H1 (cell line): ENCODE data around the gene AKTIP. TPM values are rescaled to one million over a fixed set of nuclear protein-coding genes. Genes with fewer than 3 reads are reported as not detected.

Source experiments
- ATF2 ChIP-seq: IDR thresholded peaks from 2 replicates; pipeline ENCODE4 v1.6.1; 2012; ENCODE audit warnings: low read length, inconsistent platforms
- CEBPB ChIP-seq: IDR thresholded peaks from 2 replicates; pipeline ENCODE4 v1.6.1; 2012; ENCODE audit warnings: low read depth, low read length
- CHD1 ChIP-seq: IDR thresholded peaks from 2 replicates; pipeline ENCODE4 v1.6.1; 2012; ENCODE audit warnings: low read depth, low read length, improper control_type of control experiment
- CHD2 ChIP-seq: IDR thresholded peaks from 2 replicates; pipeline ENCODE4 v1.6.1; 2012; ENCODE audit warnings: low read length, improper control_type of control experiment
- CTCF ChIP-seq, 3 experiments: IDR thresholded peaks; 1 replicate in 2 of 3; 2 replicates in 1 of 3; pipeline versions ENCODE4 v1.5.1 to v1.6.1; 2011; ENCODE audit warnings: low read length in 3 of 3, mild to moderate bottlenecking in 3 of 3, inconsistent platforms in 2 of 3, low read depth in 1 of 3, moderate library complexity in 1 of 3; ENCODE audit not compliant: insufficient read depth in 1 of 3; ENCODE audit errors: control extremely low read depth in 1 of 3
- EGR1 ChIP-seq: IDR thresholded peaks from 2 replicates; pipeline ENCODE4 v1.6.1; 2011; ENCODE audit warnings: low read depth, low read length, borderline replicate concordance
- EP300 ChIP-seq, 2 experiments: IDR thresholded peaks; 1 replicate in 1 of 2; 2 replicates in 1 of 2; pipeline ENCODE4 v1.6.1; 2011 to 2012; ENCODE audit warnings: low read depth in 2 of 2, low read length in 2 of 2, mild to moderate bottlenecking in 2 of 2, borderline replicate concordance in 1 of 2, inconsistent platforms in 1 of 2, moderate library complexity in 1 of 2
- EZH2 ChIP-seq: fragments of 200-600 bp; sonication (generic); IDR thresholded peaks from 2 replicates; pipeline ENCODE4 v1.7.1; 2012; ENCODE audit warnings: low read depth, mild to moderate bottlenecking, moderate library complexity, low read length, inconsistent platforms; ENCODE audit not compliant: severe bottlenecking
- KDM5A ChIP-seq: fragments of 200-600 bp; IDR thresholded peaks from 2 replicates; pipeline ENCODE4 v1.7.1; 2012; ENCODE audit warnings: mild to moderate bottlenecking, low read length, inconsistent platforms, mixed read lengths
- MAX ChIP-seq: IDR thresholded peaks from 2 replicates; pipeline ENCODE4 v1.6.1; 2012; ENCODE audit warnings: inconsistent platforms
- POU5F1 ChIP-seq: IDR thresholded peaks from 2 replicates; pipeline ENCODE4 v1.6.1; 2011; ENCODE audit warnings: low read depth, mild to moderate bottlenecking, low read length, moderate library complexity
- RAD21 ChIP-seq, 2 experiments: IDR thresholded peaks in 1 of 2; conservative IDR thresholded peaks in 1 of 2; 2 replicates each; pipeline ENCODE4 v1.6.1; 2011; ENCODE audit warnings: low read depth in 2 of 2, low read length in 2 of 2, improper control_type of control experiment in 1 of 2, inconsistent platforms in 1 of 2, mild to moderate bottlenecking in 1 of 2, moderate library complexity in 1 of 2
- RFX5 ChIP-seq: IDR thresholded peaks from 2 replicates; pipeline ENCODE4 v1.6.1; 2011; ENCODE audit warnings: low read depth, low read length, improper control_type of control experiment, borderline replicate concordance
- RNF2 ChIP-seq: fragments of 200-900, 300-1000 bp; sonication (generic); IDR thresholded peaks from 2 replicates; pipeline ENCODE4 v1.7.1; 2016; ENCODE audit warnings: borderline replicate concordance, low read depth, mild to moderate bottlenecking, antibody characterized with exemption, low read length; ENCODE audit not compliant: poor library complexity, severe bottlenecking; ENCODE audit errors: missing control alignments
- SAP30 ChIP-seq: fragments of 300-600 bp; sonication (generic); IDR thresholded peaks from 2 replicates; pipeline ENCODE4 v1.7.1; 2012; ENCODE audit warnings: low read length, moderate library complexity, mild to moderate bottlenecking, inconsistent platforms; ENCODE audit not compliant: insufficient read depth, insufficient replicate concordance
- SIX5 ChIP-seq: IDR thresholded peaks from 2 replicates; pipeline ENCODE4 v1.6.1; 2011; ENCODE audit warnings: mild to moderate bottlenecking, low read depth, low read length
- SRF ChIP-seq: IDR thresholded peaks from 2 replicates; pipeline ENCODE4 v1.6.1; 2011; ENCODE audit warnings: mild to moderate bottlenecking, low read depth, low read length, moderate library complexity
- SUZ12 ChIP-seq: fragments of 200-600 bp; sonication (generic); IDR thresholded peaks from 2 replicates; pipeline ENCODE4 v1.6.1; 2012; ENCODE audit warnings: mild to moderate bottlenecking, inconsistent platforms, low read length, moderate library complexity, mixed read lengths
- TCF12 ChIP-seq: IDR thresholded peaks from 2 replicates; pipeline ENCODE4 v1.6.1; 2011; ENCODE audit warnings: low read depth, mild to moderate bottlenecking, low read length
- TEAD4 ChIP-seq: IDR thresholded peaks from 2 replicates; pipeline ENCODE4 v1.6.1; 2012; ENCODE audit warnings: low read depth, low read length, inconsistent platforms, mixed read lengths
- ZNF274 ChIP-seq: IDR thresholded peaks from 2 replicates; pipeline ENCODE4 v1.7.0; 2012; ENCODE audit warnings: low read length, borderline replicate concordance; ENCODE audit errors: extremely low read depth
- polyA plus RNA-seq, 7 experiments: library from polyadenylated mRNA; depleted of rRNA in 3 of 7; stranded (reverse) in 5 of 7; unstranded in 2 of 7; fragments of >200 nt in 5 of 7; fragments of 200-250 nt in 2 of 7; gene quantifications; 1 replicate in 5 of 7; 2 replicates in 1 of 7; 4 replicates in 1 of 7; pipeline versions ENCODE4 v1.2.1 to v1.2.3, GENCODE V29; 2011 to 2013; ENCODE audit warnings: missing spikeins in 2 of 7, mixed read lengths in 2 of 7
- total RNA-seq: library from RNA; stranded (reverse); fragmentation: NEBNext Ultra II Directional; extraction: Animal tissue kit (Norgen Biotek cat#: 25700); gene quantifications from 2 replicates; pipeline ENCODE4 v1.2.1, GENCODE V29; 2021

AKTIP gene
- total and polyA plus RNA-seq, 2 of the 8 experiments (the other 6 are each of a cell fraction or from before 2014, with no cell fraction given) = 15.0 to 15.6 TPM

GRCh38 chr16:53542283-53542682, 39.3 kb upstream of the AKTIP start (continued):
- TF ChIP-seq RNF2 (no peak), TEAD4 (no peak), ATF2 (no peak), TCF12 (no peak), CHD1 (no peak), EP300 (IDR thresholded peaks at IDR 0.05; ENCODE audit: borderline replicate concordance in 1 of 2, low read depth in 2 of 2, low read length in 2 of 2) (no peak), CEBPB (no peak), SRF (no peak), RFX5 (no peak), SUZ12 (no peak), SIX5 (no peak), EGR1 (no peak), RAD21 (IDR thresholded peaks at IDR 0.05 in 1 of 2, conservative IDR thresholded peaks at IDR 0.05 in 1 of 2; ENCODE audit: low read depth in 2 of 2, low read length in 2 of 2) (peak; percentile 60 to 72), MAX (peak; percentile 70), EZH2 (no peak), POU5F1 (no peak), ZNF274 (no peak), SAP30 (no peak), KDM5A (no peak), CHD2 (no peak), CTCF (IDR thresholded peaks at IDR 0.05; ENCODE audit: control extremely low read depth in 1 of 3, insufficient read depth in 1 of 3, low read depth in 1 of 3, low read length in 3 of 3) (peak; percentile 27 to 44 (median 38); a peak in 3 of 4 replicates)
